OCI-M1 (cell line): ENCODE measurements around the gene NLN.
"Not testable (repeated sequence)": the region's sequence is repeated elsewhere in the genome, so short reads cannot be mapped to it uniquely, and the experiment has no call there.

Source experiments
- DNase-seq: peaks from one replicate; lab custom pipeline; 2025; lab: John Stamatoyannopoulos, UW

NLN gene

GRCh38 chr5:65732046-65732445, 10.0 kb downstream of the NLN start:
- not testable (repeated sequence) for DNase-seq

DNA sequence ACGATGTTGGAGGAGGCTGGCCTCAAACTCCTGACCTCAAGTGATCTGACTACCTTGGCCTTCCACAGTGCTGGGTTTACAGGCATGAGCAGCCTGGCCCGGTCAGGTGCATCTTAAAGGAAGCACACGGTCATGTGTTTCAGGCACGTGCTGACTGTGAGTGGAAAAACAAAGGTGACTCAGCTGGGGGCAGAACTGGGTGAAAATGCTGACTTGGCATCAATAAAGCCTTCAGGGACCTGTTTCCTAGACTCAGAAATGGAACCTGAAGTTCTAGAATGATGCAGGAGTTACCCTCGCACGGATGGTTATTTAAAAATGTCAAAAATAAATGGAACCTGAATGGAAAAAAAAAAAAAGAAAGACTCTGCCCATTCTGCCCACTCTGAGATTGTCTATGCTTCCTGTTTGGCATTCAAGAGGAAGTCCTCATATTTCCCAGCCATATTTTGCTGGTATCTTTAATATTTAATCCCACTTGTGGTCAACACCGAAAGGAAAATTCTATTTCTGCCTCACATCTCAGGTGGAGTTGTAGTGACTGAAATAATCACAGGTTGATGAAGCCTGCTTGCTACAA, 12.3 kb downstream of the NLN start:
- DNase-seq = not testable (repeated sequence)

- peak; percentile 39 for DNase-seq
Measured at GRCh38 chr5:65734921-65735320, 12.9 kb downstream of the NLN start.

- no peak for DNase-seq
Measured at GRCh38 chr5:65736011-65736410, 14.0 kb downstream of the NLN start.

GRCh38 chr5:65737842-65738241, 15.8 kb downstream of the NLN start:
- no peak for DNase-seq

- no peak for DNase-seq
Measured at GRCh38 chr5:65738305-65738704, 16.3 kb downstream of the NLN start.

DNA sequence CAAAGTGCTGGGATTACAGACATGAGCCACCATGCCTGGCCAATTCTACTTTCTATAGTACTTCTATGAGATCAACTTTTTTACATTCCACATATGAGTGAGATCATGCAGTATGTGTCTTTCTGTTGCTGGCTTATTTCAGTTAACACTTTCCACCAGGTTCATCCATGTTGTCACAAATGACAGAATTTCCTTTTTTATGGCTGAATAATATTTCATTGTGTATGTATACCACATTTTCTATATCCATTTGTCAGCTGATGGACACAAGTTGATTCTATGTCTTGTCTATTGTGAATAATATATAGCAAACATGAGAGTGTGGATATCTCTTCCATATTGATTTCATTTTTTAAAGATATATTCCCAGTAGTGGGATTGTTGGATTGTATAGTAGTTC, 17.2 kb downstream of the NLN start:
- no peak for DNase-seq

DNA sequence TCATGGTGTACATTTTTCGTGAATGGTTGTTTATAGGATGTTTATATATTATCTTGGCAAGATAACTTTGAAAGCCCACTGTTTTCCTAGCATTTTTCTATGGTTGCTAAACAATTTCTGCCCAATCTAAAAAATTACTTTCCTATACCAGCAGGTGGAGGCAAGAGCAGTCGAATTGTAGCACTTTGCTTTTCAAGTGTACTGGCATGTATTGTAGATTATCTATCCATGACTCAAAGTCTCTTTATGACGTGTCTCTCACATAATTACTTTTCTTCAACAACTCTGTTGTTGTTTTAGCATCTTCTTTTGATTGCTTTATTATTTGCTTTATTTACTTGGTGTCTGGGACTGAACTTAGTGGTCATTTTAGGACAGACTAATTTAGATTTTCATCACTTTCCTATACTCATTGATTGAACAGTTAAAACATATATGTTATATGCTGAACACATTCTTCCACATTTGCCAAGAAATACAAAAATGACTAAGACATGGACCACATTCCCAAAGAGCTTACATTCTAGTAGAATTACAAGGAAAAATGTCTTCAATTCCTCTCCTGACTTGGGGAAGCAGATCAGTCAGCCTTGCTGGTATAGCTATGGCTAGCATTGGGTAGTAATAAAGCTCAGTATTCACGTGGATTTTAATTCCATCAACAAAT, 20.7 kb downstream of the NLN start:
- peak; percentile 77 for DNase-seq

GRCh38 chr5:65749221-65749844, 27.3 kb downstream of the NLN start:
- DNase-seq = no peak

GRCh38 chr5:65749956-65750355, 28.0 kb downstream of the NLN start:
- no peak for DNase-seq

- no peak for DNase-seq
Measured at GRCh38 chr5:65750938-65751337, 28.9 kb downstream of the NLN start.

- DNase-seq = no peak
Measured at GRCh38 chr5:65753189-65753588, 31.2 kb downstream of the NLN start.

GRCh38 chr5:65758546-65759144, 36.6 kb downstream of the NLN start:
- no peak for DNase-seq

- DNase-seq = no peak
Measured at GRCh38 chr5:65760504-65761275, 38.7 kb downstream of the NLN start.

GRCh38 chr5:65762234-65762633, 40.2 kb downstream of the NLN start:
- DNase-seq = no peak

DNA sequence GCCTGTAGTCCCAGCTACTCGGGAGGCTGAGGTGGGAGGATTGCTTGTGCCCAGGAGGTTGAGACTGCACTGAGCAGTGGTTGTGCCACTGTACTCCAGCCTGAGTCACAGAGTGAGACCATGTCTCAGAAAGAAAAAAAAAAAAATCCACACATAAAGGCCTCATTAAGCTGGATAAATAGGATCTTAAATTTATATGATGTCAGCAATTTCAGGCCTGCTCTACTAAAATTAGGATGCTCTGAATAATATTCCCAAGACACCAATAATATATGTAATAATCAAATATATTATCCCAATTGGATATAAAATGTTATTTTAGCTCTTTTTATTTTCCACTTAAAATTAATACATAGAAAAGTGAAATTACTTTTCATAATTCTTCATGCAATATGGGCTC, 43.6 kb downstream of the NLN start:
- no peak for DNase-seq

GRCh38 chr5:65766175-65766574, 44.2 kb downstream of the NLN start:
- DNase-seq = no peak

DNA sequence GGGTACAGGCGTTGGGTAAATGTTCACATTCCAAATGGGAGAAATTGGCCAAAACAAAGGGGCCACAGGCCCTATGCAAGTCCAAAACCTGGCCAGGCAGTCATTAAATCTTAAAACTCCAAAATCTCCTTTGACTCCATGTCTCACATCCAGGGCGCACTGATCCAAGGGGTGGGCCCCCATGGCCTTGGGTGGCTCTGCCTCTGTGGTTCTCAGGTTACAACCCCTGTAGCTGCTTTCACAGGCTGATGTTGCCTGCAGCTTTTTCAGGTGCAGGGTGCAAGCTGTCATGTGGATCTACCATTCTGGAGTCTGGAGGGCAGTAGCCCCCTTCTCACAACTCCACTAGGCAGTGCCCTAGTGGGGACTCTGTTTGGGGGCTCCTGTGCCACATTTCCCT, 44.8 kb downstream of the NLN start:
- no peak for DNase-seq

DNA sequence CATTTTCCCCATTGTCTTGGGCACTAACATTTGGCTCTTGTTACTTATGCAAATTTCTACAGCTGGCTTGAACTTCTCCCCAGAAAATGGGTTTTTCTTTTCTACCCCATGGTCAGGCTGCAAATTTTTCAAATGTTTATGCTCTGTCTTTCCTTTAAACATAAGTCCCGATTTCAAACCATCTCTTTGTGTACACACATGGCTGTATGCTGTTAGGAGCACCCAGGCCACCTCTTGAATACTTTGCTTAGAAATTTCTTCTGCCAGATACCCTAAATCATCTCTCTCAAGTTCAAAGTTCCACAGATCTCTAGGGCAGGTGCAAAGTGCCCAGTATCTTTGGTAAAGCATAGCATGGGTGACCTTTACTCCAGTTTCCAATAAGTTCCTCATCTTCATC, 45.6 kb downstream of the NLN start:
- DNase-seq = no peak

DNA sequence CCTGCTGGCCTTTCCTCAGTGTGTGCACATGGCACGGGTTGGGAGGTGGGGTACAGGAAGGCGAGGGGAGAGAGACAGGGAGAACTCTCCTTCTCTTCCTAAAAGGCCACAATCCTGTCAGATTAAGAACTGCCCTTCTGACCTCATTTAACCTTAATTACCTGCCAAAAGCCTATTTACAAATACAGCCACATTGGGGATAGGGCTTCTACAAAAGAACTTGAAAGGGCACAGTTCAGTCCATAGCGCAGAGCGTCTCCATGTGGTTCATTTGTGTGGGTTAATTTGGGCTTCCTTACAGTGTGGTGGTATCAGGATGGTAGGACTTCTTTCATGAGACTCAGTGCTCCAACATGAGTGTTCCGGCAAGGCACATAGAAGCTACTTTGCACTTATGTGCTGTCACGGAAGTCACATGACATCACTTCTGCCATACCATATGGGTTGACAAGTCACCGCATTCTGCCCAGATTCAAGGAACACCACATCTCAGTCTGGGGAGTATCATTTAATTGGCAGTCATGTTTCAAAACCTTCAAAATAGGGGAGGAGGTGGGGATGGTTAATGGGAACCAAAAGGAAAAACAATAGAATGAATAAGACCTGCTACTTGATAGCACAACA, 46.8 kb downstream of the NLN start:
- no peak for DNase-seq

GRCh38 chr5:65769539-65769938, 47.5 kb downstream of the NLN start:
- no peak for DNase-seq

DNA sequence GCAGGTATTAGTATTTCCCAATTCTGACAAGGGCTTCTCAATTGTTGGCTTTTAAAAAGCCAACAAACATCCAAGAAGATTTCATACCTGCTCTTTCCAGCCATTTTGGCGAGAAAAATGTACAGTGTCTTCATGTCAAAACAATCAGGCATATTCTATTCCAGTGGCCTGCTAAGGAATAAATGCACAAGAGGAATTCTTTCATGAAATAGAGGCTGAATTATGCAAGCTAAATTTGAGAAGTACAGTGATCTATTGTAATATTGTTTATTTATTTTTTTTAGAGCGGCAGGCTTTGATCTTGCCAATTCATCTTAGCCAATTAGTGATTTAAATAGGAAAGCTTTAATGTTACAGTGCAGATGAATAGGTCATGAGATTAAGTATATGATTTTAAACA, 49.3 kb downstream of the NLN start:
- DNase-seq = no peak
